ENCODE data around the gene SPDYE1.
"Not testable (repeated sequence)": the region's sequence is repeated elsewhere in the genome, so short reads cannot be mapped to it uniquely, and the experiment has no call there.

GRCh38 chr7:44022069-44022468 lies 24.4 kb downstream of the SPDYE1 start:
- TF ChIP-seq CTCF, POLR2A (IDR thresholded peaks at IDR 0.05): not testable (repeated sequence)

Measured in ovary (tissue), 3 donors.